ENCODE results near the gene HEBP2.
A peak's percentile ranks its signal among the peaks of the same experiment; 100 is the strongest.
"Not testable (repeated sequence)": the region's sequence is repeated elsewhere in the genome, so short reads cannot be mapped to it uniquely, and the experiment has no call there.

HEBP2 gene, protein sequence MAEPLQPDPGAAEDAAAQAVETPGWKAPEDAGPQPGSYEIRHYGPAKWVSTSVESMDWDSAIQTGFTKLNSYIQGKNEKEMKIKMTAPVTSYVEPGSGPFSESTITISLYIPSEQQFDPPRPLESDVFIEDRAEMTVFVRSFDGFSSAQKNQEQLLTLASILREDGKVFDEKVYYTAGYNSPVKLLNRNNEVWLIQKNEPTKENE

DNA sequence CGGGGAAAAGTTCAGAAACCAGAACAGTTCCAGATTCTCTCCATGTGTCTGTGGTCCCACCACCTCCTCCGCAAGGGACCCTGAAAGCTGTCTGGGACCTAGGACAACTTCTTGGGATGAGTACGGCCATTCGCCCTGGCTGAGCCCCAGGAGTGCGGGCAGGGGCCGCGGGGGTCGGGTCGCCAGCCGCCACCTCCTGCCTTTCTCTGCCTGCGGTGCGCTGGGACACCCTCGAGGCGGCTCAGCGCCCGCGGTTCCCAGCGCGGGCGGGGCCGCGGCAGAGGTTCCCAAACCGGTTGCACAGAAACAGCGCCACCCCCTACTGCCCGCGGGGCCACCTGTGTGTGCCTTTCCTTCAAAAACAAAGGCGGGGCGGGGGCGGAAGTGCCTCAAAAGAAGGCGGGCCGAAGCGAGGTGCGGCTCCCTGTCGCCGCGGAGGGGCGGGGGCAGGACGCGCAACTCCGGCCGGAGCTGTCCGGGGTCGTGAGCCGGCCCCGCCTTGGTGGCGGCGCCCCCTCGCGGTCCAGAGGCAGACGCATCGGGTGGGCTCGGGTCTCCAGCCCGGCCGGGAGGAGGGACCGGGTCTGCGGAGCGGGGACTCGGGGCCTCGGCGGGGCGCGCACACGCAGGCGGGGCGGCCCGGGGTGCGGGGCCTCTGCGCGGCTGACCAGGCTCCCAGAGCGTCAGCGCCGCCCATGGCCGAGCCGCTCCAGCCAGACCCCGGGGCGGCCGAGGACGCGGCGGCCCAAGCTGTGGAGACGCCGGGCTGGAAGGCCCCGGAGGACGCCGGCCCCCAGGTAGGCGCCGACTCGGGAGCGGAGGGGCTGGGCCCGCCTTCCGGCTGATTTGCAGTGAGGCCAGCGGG is at the start of gene HEBP2:
Gene HEBP2 (plus strand): TSS at position 423 of the 865 bp plus-strand sequence. CDS start 273 bp downstream, at position 696.
- DNase-seq: peak in 1 of 2 experiments; percentile 56

GRCh38 chr6:138357928-138358327 is 46.1 kb upstream of the HEBP2 start:
- DNase-seq: no peak

DNA sequence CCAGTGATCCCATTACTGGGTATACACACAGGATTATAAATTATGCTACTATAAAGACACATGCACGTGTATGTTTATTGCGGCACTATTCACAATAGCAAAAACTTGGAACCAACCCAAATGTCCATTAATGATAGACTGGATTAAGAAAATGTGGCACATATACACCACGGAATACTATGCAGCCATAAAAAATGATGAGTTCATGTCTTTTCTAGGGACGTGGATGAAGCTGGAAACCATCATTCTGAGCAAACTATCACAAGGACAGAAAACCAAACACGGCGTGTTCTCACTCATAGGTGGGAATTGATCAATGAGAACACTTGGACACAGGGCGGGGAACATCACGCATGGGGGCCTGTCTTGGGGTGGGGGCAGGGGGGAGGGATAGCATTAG is 35.3 kb upstream of the HEBP2 start:
- DNase-seq: not testable (repeated sequence)

DNA sequence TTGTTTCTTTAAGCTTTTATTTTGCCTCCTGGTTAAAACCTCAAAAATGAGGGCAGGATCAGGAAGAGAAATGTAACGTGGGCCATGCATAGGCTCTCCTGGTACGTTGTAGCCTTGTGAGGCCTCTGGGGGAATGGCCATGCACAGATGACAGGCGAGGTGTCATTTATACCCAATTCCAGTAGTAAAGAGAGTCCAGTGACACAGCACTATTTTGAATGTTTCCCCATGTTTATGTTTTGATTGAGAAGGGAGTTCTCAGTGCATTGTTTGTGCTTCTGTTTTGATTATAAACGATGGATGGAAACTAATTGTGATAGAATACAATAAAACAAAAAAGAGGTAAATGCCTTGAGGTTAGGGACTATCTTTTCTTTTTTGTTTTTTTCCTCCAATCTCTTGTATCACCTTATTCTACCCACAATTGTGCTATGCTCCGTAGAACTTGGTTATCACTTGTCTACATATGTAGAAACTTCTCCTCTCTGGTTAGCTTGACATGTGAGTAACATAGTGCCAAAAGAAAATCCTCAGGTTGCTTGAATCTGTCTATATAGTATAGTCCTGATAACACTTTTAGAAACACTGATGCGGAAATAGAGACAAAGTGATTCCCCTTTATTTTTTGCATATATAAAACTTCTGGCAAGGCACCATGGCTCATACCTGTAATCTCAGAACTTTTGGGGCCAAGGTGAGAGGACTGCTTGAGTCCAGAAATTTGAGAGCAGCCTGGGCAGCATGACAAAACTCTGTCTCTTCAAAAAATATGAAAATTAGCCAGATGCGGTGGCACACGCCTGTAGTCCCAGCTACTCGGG is 33.2 kb upstream of the HEBP2 start:
- no peak for DNase-seq

DNA sequence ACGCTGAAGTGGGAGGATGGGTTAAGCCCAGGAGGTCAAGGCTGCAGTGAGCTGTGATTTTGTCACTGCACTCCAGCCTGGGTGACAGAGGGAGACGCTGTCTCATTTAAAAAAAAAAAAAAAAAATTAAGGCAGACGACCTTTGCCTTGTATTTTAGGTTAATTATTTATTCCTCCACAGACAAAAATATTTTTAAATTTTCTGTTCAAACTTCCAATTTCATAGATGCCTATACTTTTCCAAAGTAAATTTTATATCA is 32.6 kb upstream of the HEBP2 start:
- DNase-seq: no peak

DNA sequence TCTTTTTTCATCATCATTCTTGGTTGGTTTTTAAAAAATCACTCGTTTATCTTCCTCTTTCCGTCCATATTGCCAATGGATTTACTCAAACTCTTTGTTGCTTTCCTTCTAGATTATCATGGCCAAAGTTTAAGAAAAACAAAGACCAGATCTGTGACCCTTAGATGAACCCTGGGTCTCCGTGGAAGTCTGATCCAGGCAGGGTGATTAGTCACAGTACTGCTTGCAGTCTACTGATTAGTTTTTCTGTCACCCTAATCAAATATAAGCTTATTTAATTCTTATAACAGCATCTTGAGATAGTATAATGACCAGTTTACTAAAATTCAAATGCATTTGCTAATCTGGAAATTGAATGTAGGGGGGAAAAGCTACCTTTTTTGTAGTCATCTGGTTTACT is 32.3 kb upstream of the HEBP2 start:
- no peak for DNase-seq

DNA sequence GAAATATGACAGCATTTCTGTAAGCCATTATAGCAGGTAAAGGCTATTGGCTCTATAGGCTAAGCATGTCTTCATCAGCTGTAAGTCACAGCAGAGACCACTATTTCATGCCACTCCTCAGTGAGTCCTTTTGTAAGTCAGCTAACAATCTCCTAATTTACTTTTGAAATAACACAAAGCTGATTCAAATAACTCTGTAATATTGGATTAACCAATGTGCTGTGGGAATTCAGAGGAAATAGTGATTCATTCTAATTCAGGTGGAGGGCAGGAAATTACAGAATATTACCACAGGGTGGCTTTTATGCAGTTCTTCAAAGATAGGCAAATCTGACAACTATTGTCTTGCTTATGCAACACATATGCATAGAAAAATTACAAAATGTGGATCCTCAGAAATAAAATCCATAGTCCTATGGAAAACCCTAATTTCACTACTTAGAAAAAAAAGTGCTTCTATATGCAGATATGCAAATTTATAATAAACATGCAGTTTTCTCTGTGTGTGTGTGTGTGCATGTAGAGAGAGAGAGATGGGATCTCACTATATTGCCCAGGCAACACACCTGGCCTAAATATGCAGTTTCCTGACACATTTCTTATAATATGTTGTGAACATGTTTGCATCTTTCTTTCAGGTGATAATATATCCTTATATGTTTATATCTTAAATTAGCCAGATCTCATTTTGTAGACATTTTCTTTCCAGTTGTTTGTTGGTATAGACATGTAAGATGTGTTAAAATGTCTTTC is 31.1 kb upstream of the HEBP2 start:
- DNase-seq: no peak

GRCh38 chr6:138374230-138374629 is 29.8 kb upstream of the HEBP2 start:
- DNase-seq: no peak

DNA sequence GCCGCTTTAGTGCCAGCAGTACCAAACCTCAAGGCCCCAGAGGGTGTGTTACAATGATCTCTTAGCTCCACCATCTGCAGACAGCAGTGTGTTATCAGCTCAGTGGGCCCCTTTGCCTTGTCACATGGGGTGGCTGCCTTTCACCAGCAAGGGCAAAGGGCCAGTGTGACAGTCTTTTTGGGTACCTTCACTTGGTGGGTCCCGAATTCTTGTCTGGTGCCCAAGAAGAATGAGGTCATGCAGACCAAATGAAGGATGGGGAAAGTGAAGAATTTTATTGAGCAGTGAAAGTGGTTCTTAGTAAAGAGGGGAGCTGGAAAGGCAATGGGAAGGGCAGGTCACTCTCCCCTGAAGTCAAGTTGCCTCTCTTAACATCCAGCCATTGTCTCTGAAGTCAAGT is 29.2 kb upstream of the HEBP2 start:
- no peak for DNase-seq

DNA sequence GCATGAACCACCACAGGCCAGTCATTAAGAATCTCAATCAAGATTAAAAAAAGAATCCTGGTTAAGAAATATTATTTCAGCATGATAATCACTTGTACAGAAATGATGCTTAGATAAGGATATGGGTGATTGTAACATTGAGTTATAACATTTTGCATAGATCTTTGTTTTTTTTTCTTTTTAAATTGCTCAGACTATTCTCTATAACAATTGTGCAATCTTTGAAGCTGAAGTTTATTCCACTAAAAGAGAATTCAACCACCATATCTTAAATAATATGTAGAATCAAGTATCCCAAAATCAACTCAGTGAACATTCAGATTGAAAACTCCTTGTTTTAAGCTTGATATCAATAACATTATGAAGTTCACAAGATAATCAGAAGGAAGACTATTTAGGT is 27.0 kb upstream of the HEBP2 start:
- DNase-seq: no peak

- DNase-seq: no peak
These were observed 26.2 kb upstream of the HEBP2 start, which contains the start of gene SMIM28 for GRCh38 chr6:138377844-138378243. TSS of gene SMIM28 (plus strand) at chr6:138377905. CDS start at chr6:138378073, 168 bp downstream.

DNA sequence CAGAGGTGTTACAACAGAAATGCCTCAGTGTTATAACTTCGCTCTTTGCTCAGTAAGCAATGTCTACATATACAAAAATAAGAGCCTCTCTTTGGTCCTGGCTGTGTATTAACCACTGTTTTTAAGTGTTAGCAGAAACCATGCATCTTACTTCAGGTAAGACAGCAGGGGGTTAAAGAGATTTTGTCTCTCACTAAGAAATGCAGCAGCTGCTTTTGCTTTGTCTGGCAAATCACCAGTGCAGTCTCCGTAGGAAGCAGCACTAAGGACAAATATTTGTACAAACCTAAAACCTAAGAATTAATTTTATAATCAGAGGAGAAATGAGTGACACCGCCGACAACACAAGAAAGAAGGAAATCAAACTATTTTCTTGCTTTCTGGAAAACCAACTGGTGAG is 25.6 kb upstream of the HEBP2 start:
- no peak for DNase-seq

DNA sequence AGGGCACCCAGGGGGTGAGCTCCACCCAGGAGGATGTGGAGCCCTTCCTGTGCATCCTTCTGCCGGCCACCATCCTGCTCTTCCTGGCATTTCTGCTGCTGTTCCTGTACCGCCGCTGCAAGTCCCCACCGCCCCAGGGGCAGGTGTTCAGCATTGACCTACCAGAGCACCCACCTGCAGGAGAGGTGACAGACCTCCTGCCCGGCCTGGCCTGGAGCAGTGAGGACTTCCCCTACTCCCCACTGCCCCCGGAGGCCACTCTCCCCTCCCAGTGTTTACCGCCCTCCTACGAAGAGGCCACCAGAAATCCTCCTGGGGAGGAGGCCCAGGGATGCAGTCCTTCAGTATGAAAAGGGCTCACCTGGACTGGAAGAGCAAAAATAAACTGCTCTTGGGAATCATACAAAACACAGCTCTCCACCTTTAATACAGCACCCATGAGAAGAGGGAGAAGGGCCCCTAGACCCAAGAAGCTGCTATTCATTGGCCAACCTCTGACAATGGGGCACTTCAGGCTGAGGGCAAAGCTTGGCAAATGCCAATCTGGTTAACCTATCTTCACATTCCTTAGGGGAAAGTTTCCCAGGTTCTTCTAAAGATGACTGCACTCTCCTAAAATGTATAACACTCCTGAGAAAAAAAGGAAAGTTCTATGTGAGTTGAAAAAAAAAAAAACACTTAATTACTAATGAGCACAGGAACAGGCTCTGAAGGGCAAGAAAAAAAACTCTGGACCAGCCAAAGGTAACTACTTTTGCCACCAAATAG is 21.3 kb upstream of the HEBP2 start:
- no peak for DNase-seq

DNA sequence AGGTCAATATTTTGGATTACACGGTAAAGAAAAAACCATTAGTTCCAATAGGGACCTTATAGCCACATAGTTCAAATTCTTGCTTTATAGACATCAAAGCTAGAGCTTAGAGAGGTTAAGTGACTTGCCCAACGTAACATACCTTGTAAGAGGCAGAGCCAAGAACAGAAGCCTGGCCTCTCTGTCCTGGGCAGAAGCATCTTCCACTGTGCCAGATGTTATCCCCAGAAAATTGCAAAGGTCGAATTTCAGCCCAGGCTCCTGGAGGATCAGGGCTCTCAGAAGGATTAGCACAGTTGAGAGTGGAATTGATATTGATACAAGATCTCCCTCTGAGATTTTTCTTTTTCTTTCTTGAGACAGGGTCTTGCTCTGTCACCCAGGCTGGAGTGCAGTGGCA is 20.2 kb upstream of the HEBP2 start:
- no peak for DNase-seq

- DNase-seq: no peak
These were observed 17.1 kb upstream of the HEBP2 start for GRCh38 chr6:138386897-138387296.

- no peak for DNase-seq
These were observed 16.2 kb upstream of the HEBP2 start for GRCh38 chr6:138387577-138388368.

- DNase-seq: no peak
These were observed 14.5 kb upstream of the HEBP2 start for GRCh38 chr6:138389551-138389950.

DNA sequence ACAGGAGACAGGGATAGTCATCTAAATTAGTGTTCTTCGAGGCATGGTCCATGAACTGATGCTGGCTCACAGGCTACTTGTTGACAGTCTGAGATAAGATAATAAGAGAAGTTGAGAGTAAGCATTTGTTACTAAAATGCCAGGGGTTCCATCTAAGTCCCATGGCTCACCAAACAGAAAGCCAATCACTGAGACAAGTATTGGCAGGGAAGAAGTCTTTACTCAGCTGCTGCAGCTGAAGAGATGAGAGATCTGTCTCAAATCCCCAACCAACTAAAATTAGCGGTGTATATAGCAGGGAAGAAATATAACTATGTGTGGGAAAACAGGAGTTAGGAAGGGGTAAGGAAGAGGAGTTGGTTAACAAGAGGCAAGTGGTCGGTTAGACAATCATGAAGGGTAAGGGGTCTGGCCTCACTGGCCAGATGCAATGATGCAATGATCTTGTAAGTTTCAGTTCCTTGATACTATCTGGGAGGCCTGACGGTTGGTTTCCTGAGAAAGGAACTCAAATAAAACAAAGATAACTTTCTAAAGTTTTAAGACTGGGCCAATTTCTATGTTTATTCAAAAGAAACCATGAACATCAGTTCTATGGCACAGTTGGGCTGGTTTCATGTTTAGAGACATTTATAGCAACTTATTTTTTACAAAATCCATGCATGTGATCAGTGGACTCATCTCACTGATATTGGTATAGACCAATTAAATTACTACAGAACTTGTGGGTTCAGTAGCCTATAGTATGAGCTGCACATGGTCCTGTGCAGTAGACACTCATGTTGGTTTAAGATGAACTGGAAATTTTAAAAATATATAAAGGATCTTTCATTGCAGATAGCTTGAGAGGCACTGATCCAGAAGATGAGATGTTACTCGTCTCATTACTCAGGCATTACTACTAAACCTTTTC is 9.9 kb upstream of the HEBP2 start:
- no peak for DNase-seq

DNA sequence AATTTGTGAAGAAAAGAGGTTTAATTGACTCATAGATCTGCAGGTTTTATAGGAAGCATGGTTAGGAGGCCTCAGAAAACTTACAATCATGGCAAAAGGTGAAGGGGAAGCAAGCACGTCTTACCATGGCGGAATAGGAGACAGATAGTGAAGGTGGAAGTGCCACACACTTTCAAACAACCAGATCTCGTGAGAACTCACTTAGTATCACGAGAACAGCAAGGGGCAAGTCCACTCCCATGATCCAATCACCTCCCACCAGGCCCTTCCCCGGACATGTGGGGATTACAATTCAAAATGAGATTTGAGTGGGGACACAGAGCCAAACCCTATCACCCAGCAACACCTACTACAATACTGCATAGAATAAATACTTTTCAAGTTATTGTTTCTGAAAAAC is 7.3 kb upstream of the HEBP2 start:
- no peak for DNase-seq

Measured in cerebellar nuclear complex (tissue), 1 donor.